IPS-18c (cell line): ENCODE measurements around the gene POC1A.
A peak's percentile ranks its signal among the peaks of the same experiment; 100 is the strongest.

ENCODE experiments used
- H3K4me3 ChIP-seq: 2 replicates; pipeline ENCODE4 v1.7.0; 2013; ENCODE audit warnings: low read depth, mild to moderate bottlenecking, low read length, moderate library complexity; ENCODE audit not compliant: insufficient read depth
- H3K9me3 ChIP-seq: one replicate; pipeline ENCODE4 v1.6.1; 2013; ENCODE audit warnings: mild to moderate bottlenecking, low read length, moderate library complexity; ENCODE audit not compliant: control insufficient read depth, insufficient read depth

POC1A gene

DNA sequence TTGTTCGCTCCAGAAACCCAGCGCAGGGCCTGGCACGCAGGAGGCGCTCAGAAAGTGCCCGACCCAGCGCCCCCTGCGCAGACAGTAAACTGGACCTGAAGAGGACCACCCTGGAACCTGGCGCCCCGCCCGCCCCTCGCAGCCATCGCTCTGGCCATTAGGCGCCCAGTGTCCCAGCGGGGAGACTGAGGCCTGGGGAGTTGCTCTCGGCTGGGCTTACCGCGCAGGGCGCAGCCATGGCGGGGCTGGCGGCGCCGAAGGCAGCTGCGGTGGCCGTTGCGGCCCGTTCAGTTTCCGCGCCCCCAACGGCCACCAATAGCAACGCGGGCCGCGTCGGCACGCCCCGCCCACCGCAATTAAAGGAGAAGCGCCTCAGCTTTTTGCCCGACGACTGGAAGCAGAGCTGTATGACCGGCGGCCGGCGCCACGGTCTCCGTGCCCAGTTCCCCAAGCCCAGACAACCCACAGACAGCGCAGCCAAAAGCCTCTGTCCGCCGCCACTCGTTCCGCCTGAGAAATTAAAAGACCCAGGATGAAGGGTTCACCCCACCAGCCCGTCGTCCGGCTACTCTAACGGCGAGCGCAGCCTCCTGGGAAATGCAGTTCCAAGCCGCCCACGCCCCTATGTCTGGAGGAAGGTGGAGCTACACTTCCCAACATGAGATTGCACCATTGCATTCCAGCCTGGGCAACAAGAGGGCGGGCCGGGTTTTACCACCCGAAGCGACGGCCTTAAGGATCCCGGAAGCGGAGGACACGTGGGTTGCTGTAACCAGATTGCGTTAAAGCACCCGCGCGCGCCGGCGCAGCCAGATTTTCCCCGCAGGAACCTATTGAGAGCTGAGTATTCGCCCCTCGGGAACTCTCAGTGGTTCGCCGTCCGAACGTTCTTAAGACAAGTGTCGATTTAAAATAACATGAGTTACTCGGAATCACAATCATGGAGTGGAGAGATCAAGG, at the start of gene POC1A:
Gene POC1A, minus strand, starts transcription at position 289 of the 960 bp plus-strand sequence. Its CDS starts 51 bp downstream, at position 238.
- peak within 1 kb of the TSS; percentile 96 for H3K4me3 ChIP-seq
- no peaks in the 10 kb centered on the region for H3K9me3 ChIP-seq

DNA sequence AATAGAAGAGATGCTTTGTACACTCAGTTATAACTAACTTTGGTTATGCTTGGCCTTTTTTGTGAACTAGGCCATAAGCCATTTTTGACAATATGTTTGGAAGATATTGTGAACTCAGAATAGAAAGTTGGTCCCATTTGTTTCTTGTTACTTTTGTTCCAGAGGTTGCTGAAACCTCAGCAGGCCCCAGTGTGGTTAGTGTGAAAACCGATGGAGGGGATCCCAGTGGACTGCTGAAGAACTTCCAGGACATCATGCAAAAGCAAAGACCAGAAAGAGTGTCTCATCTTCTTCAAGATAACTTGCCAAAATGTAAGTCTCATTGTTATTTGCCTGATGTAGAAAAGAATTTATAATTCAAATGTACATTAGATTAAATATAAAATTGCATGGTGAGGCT, 49.5 kb upstream of the POC1A start:
- H3K4me3 ChIP-seq: no peak overlapping the region
- no peaks in the 10 kb centered on the region for H3K9me3 ChIP-seq

DNA sequence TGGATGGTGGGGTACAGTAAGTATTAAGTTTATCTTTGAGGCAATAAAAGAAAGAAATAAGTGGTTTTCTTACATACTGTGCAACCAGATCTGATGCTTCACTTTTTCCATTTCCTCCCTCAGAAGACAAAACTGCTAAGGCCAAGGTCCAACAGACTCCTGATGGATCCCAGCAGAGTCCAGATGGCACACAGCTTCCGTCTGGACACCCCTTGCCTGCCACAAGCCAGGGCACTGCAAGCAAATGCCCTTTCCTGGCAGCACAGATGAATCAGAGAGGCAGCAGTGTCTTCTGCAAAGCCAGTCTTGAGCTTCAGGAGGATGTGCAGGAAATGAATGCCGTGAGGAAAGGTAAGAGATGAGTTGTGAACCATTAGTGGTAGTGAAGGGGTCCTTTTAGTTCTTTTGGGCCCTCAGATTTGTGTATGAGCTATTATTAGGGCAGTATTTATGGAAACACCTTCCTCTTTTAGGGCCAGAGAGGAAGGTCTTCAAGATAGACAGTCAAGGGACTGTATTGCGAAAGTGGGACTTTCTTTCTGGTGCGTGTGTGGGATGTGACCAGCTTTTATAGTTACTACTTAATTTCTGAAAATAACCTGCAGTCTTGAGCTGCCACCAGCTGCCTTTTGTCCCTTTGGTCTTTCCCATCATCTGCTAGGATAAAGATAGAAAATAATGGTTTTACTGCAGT, 48.3 kb upstream of the POC1A start:
- Histone ChIP-seq H3K9me3 (no peaks in the 10 kb centered on the region), H3K4me3 (no peak overlapping the region)

DNA sequence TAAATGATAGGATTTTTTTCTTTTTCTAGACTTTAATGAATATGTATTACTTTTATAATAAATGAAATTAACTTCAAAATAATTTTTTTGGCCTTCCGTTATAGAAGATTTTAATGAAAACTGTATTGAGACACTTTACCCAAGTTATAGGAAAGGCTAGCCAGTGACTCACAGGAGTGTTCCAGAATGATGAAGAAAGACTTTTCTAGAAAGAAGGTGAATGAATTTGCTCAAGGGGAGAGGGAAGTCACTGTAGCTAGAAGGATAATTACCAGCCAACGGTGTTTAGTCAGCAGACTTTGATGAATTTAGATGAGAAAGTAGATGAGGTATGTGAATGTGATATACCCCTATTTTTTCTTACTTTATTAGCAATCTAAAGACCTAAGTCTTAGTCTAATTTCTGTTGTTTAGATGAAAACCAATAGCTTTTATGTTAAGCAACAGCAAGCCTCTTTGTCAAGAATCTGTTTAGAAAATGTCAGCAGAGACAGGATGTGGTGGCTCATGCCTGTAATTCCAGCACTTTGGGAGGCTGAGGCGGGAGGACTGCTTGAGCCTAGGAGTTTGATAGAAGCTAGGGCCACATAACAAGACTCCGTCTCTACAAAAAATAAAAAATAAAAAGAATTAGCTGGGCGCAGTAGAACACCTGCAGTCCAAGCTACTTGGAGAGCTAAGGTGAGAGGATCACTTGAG, 46.9 kb upstream of the POC1A start:
- Histone ChIP-seq H3K4me3 (no peak overlapping the region), H3K9me3 (no peaks in the 10 kb centered on the region)

- H3K9me3 ChIP-seq: no peaks in the 10 kb centered on the region
- peak overlapping the region; percentile 88 for H3K4me3 ChIP-seq
These were observed 44.7 kb upstream of the POC1A start for GRCh38 chr3:52198643-52199608.

DNA sequence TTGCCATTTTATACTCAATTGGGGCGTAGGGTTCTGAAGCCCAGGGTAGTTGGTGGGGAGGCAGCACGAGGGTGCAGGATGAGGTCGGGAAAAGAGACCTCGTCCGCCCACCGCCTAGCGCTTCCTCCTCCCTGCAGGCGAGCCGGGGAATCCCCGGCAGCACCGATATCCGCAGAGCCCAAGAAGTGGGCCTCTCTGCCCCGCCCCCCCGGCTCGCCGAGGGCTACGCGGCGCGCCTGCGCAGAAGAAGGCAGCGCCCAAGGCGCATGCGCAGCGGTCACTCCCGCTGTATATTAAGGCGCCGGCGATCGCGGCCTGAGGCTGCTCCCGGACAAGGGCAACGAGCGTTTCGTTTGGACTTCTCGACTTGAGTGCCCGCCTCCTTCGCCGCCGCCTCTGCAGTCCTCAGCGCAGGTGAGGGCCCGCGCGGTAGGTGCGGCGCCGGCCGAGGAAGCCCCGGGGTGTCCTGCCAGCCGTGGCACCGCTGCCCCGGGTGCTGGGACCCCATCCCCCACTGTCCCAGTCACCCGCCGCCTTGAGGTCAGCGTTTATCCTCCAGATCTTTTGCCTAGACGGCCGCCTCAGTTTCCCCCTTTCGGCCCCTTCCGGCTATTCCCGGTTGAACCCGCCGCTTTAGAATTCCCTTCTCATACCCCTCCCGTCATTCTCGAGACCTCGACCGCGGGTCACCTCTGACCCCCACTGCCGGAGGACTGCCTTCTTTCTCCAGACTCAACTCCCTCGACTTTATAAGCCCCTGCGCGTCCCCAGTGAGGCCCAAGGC, 43.8 kb upstream of the POC1A start, which contains the start of gene ALAS1:
Gene ALAS1, plus strand, starts transcription at position 319 of the 784 bp plus-strand sequence. CDS start 1,082 bp downstream, outside the sequence.
- H3K9me3 ChIP-seq: no peaks in the 10 kb centered on the region
- peak within 1 kb of the TSS; percentile 88 for H3K4me3 ChIP-seq

DNA sequence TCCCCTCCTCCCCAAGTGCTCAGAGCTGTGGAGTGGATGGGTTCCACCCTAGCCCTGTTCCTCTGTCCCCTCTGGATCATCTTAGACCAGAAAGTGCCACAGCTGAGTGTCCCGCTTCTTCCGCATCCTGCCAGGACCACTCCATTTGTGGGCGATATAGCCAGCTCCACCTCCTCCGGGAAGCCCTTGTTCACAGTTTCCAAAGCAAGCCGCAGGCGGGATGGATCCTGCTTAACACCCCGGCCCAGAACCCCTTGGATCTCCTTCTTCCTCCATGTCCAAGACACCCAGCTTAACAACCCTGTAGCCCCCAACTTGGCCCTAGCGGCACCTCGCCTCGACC, 43.2 kb upstream of the POC1A start:
- Histone ChIP-seq H3K4me3 (peak overlapping the region; percentile 39; the same call in 1 of the 2 replicates), H3K9me3 (no peaks in the 10 kb centered on the region)

- Histone ChIP-seq H3K4me3 (no peak overlapping the region), H3K9me3 (no peaks in the 10 kb centered on the region)
These were observed 42.8 kb upstream of the POC1A start for GRCh38 chr3:52196977-52197376.

GRCh38 chr3:52195823-52196331, 41.7 kb upstream of the POC1A start:
- H3K9me3 ChIP-seq: no peaks in the 10 kb centered on the region
- no peak overlapping the region for H3K4me3 ChIP-seq

GRCh38 chr3:52195291-52195597, 41.0 kb upstream of the POC1A start:
- H3K9me3 ChIP-seq: no peaks in the 10 kb centered on the region
- no peak overlapping the region for H3K4me3 ChIP-seq

GRCh38 chr3:52194485-52195290, 40.5 kb upstream of the POC1A start:
- Histone ChIP-seq H3K9me3 (no peaks in the 10 kb centered on the region), H3K4me3 (no peak overlapping the region)

- no peak overlapping the region for H3K4me3 ChIP-seq
- no peaks in the 10 kb centered on the region for H3K9me3 ChIP-seq
These were observed 38.8 kb upstream of the POC1A start for GRCh38 chr3:52193065-52193464.

GRCh38 chr3:52191663-52192062, 37.4 kb upstream of the POC1A start:
- no peak overlapping the region for H3K4me3 ChIP-seq
- H3K9me3 ChIP-seq: no peaks in the 10 kb centered on the region

DNA sequence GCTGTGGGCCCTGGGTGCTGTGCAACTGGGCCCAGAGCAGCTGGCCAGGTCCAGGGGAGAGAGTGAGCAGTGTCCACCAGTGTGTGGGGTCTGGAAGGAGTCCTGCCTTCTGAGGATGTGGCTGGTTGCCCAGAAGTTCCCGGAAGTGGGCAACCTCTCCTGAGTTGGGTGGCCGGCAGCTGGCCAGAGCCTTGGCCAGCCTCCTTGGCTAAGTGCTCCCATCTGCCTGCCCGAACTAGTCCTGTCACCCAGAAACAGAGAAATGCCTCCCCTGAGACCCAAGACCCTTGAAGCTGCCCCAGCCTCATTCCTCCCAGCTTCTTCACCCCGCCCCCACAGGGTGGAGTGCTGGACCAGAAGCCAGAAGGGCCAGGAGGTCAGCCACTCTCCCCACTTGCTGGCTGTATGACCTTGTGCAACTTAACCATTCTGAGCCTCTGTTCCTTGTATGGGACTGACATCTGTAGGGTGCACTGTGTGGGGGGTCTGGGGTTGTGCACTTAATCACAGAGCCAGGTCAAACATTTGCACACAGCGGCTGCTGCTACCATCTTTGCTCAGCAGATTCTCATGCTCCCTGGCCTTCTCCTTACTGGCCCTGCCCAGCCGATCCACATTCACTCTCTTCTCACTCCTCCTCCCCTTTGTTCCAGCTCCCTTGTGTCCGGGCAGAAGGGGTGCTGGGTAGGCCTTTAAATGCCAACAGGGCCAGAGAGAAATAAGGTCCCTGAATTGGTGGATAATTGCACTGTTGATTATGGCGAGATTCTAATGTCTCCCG, 36.3 kb upstream of the POC1A start:
- Histone ChIP-seq H3K4me3 (no peak overlapping the region), H3K9me3 (no peaks in the 10 kb centered on the region)

DNA sequence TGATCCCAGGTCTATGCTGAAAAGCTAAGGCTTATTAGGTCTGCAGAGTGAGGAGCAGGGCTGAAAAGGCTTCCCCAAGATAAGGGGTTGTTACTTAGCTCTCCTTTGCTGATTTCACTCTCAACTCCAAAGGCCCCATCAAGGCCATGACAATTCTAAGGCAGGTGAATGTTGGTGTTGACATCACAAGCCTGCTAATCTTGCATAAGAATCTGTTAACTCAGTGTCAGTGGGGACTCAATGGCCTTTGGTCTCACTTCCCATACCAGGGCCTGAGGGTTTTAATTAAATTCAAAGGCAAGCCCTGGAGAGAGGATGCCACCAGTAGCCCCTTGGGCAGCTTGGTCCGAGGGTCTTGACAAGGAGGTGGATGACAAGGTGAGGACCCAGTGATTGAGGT, 34.3 kb upstream of the POC1A start:
- no peak overlapping the region for H3K4me3 ChIP-seq
- no peaks in the 10 kb centered on the region for H3K9me3 ChIP-seq
